Keratinocyte (primary cell): Measurements from ENCODE around the gene RP9.

Source experiments
- CTCF ChIP-seq, 3 experiments: IDR thresholded peaks in 1 of 3; conservative IDR thresholded peaks in 1 of 3; optimal IDR thresholded peaks in 1 of 3; 2 replicates in 2 of 3; 3 replicates in 1 of 3; pipeline versions ENCODE3 to v1.5.1; 2011; ENCODE audit warnings: low read length in 3 of 3, mild to moderate bottlenecking in 3 of 3, moderate library complexity in 2 of 3, control low read depth in 1 of 3, inconsistent platforms in 1 of 3; ENCODE audit not compliant: insufficient read depth in 2 of 3; ENCODE audit errors: extremely low read depth in 1 of 3
- EZH2 ChIP-seq: IDR thresholded peaks from one replicate; pipeline ENCODE4 v1.6.1; 2012; ENCODE audit warnings: inconsistent platforms, mild to moderate bottlenecking, low read length, moderate library complexity

- TF ChIP-seq CTCF (optimal IDR thresholded peaks at IDR 0.05 in 1 of 3, IDR thresholded peaks at IDR 0.05 in 1 of 3, conservative IDR thresholded peaks at IDR 0.05 in 1 of 3; ENCODE audit: extremely low read depth in 1 of 3, insufficient read depth in 2 of 3, low read length in 3 of 3) (no peak), EZH2 (no peak)
Observed at GRCh38 chr7:33127085-33127484, 17.9 kb upstream of the RP9 start.
